HG03439 (cell line): Measurements from ENCODE around the gene LRBA.

Experiments used
- ATAC-seq: cut with Tn5 transposase; IDR thresholded peaks from one replicate; pipeline ENCODE4 v1.9.1; 2021; ENCODE audit warnings: mild to moderate bottlenecking, moderate library complexity; ENCODE audit not compliant: unreplicated experiment

The LRBA gene

DNA sequence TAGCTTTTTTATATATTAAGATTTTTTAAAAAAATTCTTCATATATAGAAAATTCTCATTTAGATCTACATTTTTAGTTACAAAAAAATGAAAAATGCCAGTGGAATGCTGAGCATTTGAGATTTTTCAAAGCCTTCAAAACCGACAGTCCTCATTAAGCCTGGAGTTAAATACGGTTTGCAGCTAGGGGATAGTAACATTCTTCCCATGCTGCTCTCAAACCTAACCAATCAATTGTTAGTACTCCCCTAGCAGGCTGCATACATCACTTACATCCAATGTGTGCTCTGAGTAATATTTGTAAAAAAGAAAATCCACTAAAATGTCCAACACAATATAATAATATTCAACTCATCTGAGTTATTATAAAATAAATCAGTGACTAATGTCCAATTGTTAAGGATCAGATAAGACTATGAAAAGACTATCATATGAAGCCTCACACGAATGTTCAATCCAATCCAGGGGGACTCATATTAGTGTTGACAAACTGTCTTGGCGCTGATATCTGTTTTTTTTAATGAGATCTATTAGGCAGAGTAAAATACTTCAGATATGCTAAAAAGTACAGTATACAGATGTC is 660.8 kb downstream of the LRBA start:
- ATAC-seq = no peak

DNA sequence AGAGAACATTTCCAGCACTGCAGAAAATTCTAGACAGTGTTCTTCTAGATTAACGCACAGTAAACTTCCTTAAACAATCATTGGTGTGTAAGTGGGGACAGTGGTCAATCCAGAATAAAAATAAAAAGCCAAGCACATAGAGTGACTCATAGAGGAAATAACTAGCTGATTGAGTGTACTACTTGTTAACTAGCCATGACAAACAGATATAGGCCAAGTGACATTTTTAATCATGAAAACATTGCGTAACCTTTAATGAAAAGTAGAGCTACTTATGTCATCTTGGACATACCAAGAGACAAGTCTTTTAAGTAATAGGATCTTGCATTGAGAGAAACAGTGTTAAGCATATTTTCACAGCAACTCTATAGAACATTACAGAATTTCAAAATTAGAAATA is 667.0 kb downstream of the LRBA start:
- ATAC-seq = no peak

DNA sequence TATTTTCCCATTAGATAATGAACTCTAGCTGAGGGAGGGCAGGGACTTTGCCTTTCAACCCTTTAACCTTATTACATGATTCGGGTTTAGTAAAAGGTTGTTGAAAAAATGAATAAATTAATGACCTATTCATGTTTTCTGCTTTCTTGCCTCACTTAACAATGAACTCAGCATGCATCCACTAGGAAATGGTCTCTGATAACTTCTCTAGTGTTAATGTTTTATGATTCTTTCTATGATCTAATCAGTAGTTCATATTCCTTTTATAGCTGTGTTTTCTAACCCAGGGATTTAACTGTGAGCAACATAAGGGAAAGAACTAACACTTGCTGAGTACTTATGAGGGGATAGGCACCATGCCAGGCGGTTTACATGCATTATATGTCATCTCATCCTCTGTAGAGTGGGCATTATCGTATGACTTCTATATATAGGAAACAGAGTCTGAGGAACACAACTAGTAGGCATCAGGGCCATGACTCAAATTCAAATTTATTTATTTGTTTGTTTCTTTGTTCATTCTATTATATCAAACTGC is 669.8 kb downstream of the LRBA start:
- no peak for ATAC-seq

DNA sequence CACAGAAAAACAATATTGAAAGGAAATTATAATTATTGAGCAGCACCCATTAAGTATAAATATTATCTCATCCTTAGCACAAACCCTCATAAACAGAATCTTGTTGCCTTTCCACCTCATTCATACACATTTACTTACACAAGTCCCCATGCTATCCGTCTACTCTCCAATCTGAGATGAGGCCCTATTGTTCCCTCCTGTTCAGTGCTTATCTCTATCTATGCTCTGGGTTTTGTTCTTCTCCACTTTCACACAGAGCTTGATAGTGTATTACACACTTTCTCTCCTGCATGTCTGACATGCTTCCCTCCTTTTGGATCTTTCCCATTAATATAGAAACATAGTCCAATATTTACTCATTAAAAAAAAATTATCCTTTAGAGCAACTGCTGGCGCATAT is 671.3 kb downstream of the LRBA start:
- ATAC-seq = no peak

DNA sequence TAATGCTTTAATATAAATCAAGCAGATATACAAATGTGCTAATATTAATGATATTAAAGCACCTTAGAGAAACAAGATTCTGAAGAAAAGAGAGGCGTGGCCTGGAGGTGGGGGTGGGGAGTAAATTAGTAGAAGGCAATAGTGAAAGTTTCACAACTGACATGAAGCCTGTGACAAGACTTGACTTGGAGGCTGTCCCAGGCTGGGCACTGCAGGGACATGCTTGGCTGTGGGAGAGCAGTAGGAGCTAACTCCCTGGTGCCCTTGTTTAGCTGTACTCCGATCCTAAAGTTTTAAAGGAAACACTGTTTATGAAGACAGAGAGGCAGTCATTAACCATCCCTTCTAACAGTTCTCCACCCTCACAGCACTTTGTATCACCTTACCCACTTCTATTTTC is 672.1 kb downstream of the LRBA start:
- no peak for ATAC-seq

DNA sequence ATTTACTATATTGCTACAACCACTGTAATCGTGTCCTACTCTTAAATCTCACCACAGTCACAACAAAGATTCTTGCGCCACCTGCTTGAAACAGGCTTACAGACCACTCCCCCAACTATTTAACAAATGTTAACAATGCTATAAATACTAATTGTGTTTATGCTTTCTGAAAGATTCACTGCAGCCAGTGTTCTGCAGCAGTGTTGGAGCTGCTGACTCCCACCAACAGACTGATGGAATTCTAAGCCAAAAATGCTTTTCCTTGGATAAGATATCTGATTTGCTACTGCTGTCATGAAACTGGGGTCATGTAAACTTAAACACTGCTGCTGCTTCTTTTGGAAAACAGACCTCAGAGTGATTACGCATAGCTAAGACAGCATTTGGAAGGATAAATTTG is 677.4 kb downstream of the LRBA start:
- ATAC-seq = no peak

DNA sequence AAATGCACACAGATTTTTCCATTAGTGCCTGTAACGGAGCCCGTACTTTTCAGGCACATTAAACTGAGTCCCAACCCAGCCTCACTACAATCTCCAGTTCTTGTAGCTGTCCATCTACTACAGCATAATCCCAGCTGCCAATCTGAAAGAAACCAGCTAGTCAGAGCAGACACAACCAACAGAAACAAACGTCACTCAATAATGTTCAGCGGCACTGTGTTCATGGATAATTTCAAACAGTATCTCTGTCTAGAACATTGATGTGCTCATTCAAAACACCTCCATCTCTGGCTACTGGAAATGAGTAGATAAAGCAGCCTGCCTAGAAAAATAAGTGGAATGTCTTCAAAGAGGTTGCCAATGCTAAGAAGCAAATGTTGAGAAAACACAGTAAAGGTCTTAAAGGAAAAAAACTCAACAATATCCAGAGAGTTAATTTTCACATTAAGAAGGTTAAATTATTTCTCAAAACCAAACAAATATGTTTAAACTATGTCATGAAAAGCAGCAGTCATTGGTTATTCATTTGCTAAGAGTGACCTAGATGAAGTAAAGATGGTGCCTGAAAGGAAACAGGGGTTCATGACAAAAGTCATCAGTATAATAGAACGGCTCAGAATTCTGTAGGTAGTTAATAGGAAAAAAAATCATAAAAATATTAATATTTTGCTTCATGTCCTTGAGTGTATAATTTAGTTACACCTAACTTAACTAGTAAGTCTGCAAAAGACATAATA is 678.2 kb downstream of the LRBA start:
- ATAC-seq = no peak

DNA sequence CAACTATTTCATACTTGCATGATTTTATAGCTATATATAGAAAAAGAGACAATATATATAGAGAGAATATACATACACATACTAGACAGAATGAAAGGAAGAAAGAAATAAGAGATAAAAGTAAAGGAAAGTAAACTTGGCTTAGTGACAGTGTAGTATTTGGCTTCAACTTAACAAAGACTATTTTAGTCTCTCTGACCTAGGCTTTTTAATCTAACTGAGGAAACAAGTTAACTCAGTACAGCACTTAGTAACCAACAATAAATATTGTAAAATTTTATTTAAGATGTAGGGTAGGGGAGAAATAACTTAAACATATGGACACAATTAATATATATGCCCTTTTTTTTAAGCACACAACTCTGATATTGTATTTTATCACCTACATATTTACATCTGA is 682.1 kb downstream of the LRBA start:
- ATAC-seq = no peak

DNA sequence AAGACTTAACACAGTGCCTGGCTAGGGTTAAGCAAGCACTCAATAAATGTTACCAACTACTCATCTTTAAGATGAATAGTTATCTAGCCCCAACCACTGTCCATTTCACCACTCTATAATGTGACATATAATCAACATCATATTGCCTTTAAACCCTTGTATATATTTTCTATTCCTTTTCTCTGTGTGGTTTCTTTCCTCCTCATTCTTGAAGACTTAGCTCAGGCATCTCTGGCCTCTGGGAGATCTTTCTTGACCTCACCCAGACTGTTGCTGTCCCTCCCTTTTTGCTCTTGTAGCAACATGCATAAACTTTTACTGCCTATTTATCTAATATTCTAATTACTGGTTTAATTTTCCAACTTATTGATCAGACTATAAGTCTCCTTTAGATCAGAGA is 683.0 kb downstream of the LRBA start:
- no peak for ATAC-seq

DNA sequence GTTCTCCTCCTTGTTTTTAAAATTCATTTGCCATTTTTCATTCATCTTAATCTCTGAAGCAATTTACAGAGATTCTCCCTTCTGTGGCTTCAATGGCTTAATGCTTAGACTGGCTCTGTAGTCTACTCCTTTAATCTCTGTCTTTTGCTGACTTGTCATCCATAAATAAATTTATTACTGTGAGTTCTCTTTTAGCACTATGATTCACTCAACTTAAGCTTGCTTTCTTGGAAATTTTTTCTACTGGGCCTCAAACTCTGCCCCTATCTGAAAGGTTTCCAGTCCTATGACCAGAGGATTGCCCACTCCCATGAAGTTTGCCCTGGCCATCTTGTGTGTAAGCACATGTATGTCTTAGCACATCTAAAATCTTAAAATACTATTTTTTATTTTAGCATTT is 685.7 kb downstream of the LRBA start:
- no peak for ATAC-seq

DNA sequence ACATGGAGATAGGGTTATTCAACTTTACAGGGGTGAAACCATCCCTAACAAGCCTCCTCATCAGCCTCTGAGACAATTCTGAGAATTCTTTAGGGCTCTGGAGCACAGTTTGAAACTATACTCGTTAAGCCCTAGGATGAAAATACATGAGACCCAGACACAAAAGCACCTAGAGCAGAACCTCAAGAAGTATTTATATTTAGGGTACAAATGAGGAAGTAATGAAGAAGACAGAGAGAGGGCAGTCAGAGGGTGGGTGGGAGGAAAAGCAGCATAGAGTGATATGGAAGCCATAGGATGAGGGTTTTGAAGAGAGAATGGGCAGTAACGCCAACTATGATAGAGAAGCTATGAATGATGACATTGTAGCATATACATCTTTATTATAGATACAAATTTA is 686.6 kb downstream of the LRBA start:
- ATAC-seq = no peak

DNA sequence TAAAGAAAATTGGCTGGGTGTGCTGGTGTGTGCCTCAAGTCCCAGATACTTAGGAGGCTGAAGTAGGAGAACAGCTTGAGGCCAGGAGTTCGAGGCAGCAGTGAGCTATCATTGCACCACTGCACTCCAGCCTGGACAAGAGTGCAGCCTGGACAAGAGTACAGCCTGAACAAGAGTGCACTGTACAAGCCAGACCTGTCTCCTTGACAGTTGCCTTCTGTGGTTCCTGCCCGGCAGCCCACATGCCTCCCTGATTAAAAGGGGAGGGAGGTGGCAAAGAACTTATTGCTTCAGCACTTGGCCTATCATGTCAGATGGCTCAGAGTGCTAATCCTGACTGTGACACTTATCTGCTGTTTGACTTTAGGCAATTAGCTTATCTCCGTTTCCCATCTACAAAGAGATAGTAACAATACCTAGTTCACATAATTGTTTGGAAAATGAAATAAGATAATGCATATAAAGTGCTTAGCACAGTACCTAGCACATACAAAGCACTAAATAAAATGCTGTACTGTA is 687.8 kb downstream of the LRBA start:
- ATAC-seq = no peak

DNA sequence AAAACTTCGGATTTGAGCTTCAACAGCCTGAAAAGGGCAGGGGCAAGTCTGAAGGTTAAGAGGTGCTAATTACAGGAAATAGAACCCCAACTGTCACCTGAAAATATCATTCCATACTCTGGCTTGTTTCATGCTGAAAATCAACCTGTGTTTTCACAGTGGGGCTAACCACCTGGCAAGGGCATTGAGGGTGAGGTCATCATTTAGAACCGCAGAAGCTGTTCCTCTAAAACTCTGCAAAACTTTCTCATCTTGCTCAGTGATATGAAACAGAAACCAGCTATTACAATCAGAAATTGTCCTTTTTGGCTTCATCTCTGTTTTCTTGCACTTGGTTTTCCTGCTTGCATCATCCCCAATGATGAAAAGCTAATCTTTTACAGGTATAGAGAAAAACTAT is 689.2 kb downstream of the LRBA start:
- ATAC-seq = no peak

DNA sequence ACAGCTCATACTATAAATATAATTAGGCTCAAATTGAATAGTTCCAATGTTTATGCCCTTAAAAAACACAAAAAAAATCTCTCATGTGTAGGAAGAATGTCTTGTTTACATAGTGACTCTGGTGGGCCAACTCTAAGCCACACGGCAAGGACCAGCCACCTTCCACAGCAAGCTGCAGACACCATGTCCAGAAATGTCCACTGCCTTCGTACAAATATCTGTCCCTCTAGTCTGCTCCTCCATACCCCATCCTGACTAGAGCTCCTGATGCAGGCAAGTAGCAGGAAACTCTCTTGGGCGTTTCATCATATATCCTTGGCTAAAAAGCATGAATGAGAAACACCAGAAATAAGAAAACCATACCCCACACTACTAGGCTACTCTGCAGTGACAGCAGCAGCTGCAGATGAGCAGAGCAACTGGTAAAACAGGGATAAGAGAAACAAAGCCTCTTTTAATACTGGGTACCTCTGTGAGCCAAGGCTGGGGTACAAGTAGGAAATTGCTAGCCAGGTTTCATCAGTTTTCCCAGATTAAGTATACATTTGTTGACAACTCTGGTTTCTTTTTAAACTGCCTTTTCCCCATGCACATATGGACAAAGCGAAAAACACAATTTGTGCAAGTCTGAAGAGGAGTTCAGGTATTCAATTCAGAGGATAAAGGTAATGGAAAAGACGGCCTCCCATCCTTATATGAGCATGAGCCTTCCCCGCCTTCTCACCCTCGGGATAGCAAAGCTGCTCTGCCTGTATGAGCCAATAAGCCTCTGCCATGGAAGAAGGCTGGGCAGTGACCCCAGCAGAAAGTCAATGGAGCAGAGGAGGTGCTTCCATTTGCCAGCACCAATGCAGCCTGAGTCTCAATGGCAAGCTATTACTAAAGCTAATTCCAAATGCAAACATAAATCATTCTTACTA is 691.4 kb downstream of the LRBA start:
- no peak for ATAC-seq

DNA sequence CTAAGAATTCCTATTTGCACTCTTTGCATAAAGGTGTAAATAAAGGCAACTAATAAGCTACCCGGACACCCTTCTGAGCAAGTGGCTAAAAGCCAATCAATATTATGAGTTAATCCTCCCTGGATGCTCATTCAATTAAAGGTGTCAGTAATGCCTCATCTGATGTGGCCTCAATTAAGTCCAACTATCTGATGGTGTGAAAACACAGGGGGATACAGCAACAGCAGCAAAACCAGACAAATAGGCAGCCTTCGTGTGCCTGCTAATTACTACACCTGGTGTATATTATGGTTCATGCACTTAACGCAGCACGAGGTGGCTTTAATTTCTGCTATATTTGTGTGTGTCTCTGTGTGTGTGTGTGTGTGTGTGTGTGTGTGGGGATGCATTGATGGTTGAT is 692.4 kb downstream of the LRBA start:
- ATAC-seq = no peak

DNA sequence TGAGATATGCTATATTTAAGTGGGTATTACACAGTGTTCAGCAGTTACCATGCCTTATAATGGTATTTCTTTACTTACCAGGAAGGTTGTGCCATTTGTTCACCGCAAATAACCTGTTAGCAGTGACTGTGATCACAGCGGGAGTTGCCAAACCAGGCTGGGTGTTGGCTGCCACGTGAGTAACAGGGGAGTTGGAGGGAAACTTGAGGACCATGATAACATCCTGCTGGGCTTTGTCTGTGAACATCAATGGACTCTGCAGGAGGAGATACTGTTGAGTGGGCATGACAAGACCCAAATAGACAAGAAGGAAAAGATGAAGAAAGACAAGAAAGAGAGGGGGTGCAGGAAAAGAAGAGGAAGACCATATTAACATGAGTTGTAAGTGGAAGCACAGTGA is 694.0 kb downstream of the LRBA start:
- ATAC-seq = no peak

DNA sequence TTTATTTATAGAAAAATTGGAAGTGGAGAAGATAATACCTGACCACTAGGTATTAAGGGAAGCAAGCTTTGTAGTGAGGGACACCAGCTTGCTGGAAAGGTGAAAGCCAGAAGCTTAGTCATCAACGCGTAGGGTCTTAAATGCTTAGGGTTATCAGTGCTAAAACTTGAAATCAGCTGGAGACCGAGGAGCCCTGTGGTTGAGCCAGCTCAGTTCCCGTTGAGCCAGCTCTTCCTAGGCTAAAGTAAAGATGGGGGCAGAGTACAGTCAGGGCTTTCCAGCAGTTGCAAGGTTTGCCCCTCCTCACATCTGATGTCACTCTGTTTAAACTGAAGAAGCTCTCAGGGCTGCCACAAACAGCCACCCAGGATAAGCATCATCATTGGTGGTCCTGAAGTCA is 696.1 kb downstream of the LRBA start:
- ATAC-seq = no peak

DNA sequence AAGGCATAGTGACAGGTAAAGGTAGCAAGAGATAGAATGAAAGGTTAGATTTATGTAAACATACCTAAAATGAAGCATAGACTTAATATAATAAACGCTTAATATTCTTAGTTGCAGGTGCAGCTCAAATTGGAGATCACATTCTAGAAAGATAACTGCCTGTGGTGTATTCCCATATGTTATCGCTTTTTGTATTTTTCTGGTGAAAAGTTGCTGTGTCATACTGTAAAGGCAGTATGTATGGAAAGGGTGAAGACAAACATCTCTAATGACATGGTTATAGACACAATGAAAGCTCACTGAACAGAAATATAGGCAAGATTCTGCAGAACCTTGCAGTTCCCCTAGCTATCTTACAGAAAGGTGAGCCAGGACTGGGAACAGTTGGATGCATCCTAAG is 696.6 kb downstream of the LRBA start:
- ATAC-seq = no peak

DNA sequence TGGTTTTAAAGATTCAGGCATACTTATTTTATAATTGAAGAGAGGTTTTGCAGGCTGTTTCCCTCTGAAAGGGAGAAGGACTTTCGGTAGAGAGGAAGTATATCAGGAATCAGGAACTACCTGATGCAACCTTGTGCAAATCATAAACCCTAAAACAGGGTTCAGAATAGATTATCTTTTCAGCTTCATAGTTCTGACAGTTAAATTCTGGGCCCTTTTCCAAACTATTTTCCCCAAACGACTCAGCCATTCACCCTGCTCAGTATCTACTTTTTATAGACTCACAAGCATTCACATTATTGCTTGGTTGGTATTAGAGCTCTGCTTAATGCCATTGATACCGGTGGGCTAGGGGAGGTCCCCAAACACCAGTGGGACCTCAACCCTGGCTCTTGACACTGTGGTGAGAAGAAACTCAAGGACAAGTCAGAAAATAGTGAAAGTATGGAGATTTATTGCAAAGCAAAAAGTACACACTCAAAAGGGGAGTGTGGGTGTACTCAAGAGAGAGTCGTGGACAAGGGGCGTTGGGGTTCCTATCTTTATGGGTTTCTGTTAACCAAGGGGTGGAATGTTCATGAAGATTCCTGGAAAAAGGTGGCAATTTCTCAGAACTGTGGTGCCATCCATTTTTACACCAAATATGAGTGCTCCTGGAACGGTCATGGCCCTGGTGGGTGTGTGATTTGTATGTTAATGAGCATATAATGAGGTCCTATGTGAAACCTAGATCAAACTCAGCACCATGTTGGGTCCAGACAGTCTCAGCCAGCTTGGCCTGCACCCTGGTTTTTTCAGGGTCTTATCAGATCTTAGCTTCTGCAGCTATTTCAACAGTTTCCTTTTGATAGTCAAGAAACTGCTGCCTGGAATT is 698.5 kb downstream of the LRBA start:
- no peak for ATAC-seq

DNA sequence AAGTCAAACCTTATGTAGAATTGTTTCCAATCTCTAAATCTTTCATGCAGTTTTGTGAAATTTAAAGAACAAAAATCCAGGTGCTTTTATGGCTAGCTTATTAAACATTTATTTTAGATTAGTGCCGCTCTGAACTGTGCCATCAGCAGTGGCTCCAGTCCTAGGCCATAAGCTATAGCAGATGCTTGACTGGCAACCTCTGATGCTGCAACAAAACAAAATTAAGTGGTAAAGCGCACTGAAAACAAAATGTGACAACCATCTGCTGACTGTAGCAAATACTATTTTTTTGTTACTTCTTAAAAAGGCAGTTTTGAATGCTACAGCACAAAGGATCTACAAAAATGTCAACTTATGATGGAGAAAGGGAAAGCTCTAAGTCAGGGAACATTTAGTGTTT is 699.4 kb downstream of the LRBA start:
- no peak for ATAC-seq

DNA sequence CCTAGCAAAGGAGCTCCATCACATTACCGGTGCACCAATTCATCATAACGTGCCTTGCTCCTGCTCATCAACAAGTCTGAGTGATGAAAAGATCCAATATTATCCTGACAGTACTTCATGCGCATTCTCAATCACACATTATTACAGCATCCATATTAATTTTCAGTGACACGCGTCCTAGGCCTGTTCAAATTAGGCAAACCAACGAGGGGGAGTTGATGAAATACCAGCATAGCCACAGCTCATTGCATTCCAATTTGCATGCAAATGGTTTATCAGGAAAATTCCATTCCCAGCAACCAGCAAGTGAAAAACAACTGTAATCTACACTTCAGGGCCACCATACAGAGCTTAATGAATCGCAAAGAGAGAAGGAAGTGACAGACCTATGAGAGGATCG is 699.9 kb downstream of the LRBA start:
- ATAC-seq = no peak
